NAMALWA (cell line): ENCODE results near the gene CNTN4.

Source experiments
- DNase-seq: peaks from one replicate; pipeline ENCODE4 v3.0.0-alpha.2; 2015; ENCODE audit warnings: low spot score

The CNTN4 gene

GRCh38 chr3:2153053-2153452, 54.4 kb downstream of the CNTN4 start:
- no peak for DNase-seq

GRCh38 chr3:2153547-2153946, 54.9 kb downstream of the CNTN4 start:
- DNase-seq = no peak

- DNase-seq = no peak
Measured at GRCh38 chr3:2154621-2155020, 56.0 kb downstream of the CNTN4 start.

- peak; percentile 39 for DNase-seq
Measured at GRCh38 chr3:2156244-2156847, 57.7 kb downstream of the CNTN4 start.

- no peak for DNase-seq
Measured at GRCh38 chr3:2158828-2159227, 60.2 kb downstream of the CNTN4 start.

GRCh38 chr3:2166552-2166951, 67.9 kb downstream of the CNTN4 start:
- DNase-seq = peak; percentile 27

- DNase-seq = no peak
Measured at GRCh38 chr3:2172561-2173171, 74.0 kb downstream of the CNTN4 start.

GRCh38 chr3:2180634-2181033, 82.0 kb downstream of the CNTN4 start:
- DNase-seq = no peak

GRCh38 chr3:2198776-2199279, 100.2 kb downstream of the CNTN4 start:
- no peak for DNase-seq

- DNase-seq = no peak
Measured at GRCh38 chr3:2204054-2204453, 105.4 kb downstream of the CNTN4 start.

- DNase-seq = no peak
Measured at GRCh38 chr3:2205692-2206091, 107.0 kb downstream of the CNTN4 start.

- DNase-seq = no peak
Measured at GRCh38 chr3:2206536-2206935, 107.9 kb downstream of the CNTN4 start.

- no peak for DNase-seq
Measured at GRCh38 chr3:2211568-2211967, 112.9 kb downstream of the CNTN4 start.

- DNase-seq = no peak
Measured at GRCh38 chr3:2212206-2212605, 113.5 kb downstream of the CNTN4 start.

- DNase-seq = no peak
Measured at GRCh38 chr3:2218375-2218774, 119.7 kb downstream of the CNTN4 start.

GRCh38 chr3:2218816-2219215, 120.2 kb downstream of the CNTN4 start:
- DNase-seq = no peak

GRCh38 chr3:2236203-2236602, 137.5 kb downstream of the CNTN4 start:
- no peak for DNase-seq

GRCh38 chr3:2244137-2244536, 145.5 kb downstream of the CNTN4 start:
- DNase-seq = no peak

GRCh38 chr3:2246873-2247648, 148.4 kb downstream of the CNTN4 start:
- no peak for DNase-seq

- no peak for DNase-seq
Measured at GRCh38 chr3:2247831-2248230, 149.2 kb downstream of the CNTN4 start.

GRCh38 chr3:2250783-2251182, 152.1 kb downstream of the CNTN4 start:
- no peak for DNase-seq

GRCh38 chr3:2261747-2262146, 163.1 kb downstream of the CNTN4 start:
- no peak for DNase-seq

- DNase-seq = no peak
Measured at GRCh38 chr3:2262204-2262603, 163.5 kb downstream of the CNTN4 start.
